HS-27A (cell line): ENCODE data around the gene BRIP1.
"Not testable (repeated sequence)": the region's sequence is repeated elsewhere in the genome, so short reads cannot be mapped to it uniquely, and the experiment has no call there.

ENCODE experiments used
- DNase-seq: peaks from one replicate; pipeline ENCODE4 v3.0.0-alpha.2; 2012; ENCODE audit warnings: low read depth, missing footprints

The BRIP1 gene

DNA sequence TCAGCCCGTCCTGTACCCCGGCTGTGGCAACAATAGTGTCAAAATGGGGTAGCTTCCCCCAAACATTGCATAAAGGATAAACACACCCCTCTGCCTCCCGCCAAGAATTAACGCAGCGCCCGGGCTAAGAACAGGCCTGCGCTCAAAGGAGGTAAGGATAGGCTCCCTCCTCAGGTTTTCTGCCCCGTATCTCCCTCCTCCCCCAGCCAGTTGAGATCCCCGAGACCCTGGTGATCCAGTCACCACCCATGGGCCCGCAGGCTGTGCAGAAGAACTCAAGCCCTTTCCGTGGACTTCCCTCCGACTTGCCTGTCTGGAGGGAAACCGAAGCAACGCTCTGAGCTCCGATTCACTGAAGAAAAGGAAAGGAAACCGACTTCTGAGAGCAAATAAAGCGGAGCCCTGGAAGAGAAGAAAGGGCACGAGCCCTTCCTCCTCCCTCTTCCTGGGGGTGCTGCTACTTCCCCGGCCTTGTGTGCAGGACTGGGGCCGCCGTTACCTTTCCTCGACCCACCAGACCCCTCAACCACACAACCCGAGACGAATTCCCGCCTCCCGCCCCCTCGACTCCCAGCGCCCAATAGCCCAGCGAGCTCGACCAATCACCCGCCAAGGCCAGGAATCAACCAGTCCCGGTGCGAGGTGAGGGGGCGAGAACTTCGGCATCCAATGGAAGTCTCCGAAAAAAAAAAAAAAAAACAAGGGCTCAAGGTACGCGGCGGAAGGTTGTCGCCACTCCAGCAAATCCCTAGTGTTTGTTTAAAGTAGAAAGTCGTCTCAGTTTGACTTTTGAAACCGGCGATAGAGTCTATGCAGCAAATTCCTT is at the start of gene BRIP1:
TSS of gene BRIP1 (minus strand) at position 554 of the 826 bp plus-strand sequence. CDS start 1,989 bp downstream, outside the sequence.
- peak; percentile 69 for DNase-seq

DNA sequence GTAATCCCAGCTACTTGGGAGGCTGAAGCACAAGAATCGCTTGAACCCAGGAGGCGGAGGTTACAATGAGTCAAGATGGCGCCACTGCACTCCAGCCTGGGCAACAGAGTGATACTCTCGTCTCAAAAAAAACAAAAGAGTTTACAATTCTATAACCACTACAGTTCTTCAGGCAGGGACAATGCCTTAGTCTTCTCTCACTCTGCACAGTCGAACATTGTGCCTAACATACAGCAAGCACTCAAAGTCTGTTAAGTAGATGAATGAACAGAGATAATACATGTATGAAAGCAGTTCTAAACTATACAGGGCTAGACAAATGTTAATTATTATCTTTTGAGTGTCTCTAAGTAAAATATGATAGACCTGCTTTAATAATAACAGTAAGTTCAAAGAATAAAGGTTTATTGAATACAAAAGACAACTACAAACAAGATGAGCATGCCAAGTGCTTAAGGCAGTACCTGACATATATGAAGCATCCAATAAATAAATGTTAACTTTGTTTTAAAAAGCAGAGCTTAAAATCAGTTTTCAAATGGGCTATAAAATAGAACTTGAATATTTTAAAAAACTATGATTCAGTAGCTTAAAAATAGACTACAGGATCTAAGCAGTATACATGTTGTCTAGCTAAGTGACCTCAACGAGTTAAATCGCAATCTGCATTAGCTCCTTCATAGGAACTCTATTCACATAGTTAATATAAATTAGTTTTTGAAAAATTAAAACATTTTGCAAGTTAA is 45.1 kb upstream of the BRIP1 start:
- DNase-seq = no peak

DNA sequence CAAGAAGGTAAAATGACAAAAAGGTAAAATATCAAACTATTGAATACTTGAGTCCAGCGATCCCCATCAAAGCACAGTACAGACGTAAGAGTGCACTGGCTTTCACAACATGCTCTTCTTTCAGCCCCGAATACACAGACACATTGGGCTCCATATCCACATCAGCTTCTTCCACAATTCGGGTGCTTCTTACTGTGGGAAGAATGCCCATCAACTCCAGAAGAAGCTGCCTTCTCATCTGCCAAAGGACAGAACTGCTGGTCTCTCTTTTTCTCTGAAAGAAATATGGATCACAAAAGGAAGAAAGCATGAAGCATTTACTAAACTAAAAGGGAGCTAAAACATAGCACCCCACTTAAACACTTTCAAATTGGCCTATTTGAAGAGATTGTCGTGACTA is 44.0 kb upstream of the BRIP1 start:
- DNase-seq = no peak

DNA sequence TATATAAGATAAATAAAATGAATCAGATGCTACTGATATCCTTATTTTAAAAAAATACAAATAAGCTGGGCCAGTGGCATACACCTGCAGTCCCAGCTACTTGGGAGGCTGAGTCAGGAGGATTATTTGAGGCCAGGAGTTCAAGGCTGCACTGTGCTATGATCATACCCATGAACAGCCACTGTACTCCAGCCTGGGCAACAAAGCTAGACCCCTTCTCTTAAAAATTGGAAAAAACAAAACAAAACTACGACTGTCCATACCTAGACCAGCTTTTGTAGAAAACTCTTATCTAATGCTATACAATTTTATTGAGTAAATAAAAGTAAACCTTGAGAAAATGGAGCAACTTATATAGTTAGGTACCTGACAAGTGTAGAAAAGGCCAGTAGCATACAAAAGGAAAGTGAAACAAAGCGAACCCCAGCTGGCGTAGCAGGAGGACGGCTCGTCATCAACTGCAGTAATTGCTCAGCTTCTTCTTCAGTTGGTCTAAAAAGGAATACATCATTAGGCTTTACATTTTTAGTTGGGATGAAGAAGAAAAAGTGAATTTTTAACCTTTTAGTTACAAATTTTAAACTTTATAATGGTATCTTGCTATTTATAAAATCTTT is 40.9 kb upstream of the BRIP1 start:
- DNase-seq = no peak

DNA sequence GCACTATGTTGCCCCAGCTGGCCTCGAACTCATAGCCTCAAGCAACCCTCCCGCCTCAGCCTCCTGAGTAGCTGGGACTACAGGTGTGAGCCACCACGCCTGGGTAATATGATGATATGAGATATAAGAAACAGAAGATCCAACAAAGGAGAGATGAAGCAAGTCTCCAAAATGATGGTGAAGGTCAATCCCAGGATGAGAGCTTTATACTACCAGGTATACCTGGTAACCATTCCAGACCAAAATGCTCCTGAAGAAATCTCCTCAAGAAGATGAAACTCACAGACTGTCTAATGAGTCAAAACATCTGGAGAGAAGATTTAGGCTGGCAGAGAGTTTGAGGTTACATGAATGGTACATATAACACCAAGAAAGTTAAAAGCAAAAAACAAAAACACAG is 39.9 kb upstream of the BRIP1 start:
- DNase-seq = no peak

DNA sequence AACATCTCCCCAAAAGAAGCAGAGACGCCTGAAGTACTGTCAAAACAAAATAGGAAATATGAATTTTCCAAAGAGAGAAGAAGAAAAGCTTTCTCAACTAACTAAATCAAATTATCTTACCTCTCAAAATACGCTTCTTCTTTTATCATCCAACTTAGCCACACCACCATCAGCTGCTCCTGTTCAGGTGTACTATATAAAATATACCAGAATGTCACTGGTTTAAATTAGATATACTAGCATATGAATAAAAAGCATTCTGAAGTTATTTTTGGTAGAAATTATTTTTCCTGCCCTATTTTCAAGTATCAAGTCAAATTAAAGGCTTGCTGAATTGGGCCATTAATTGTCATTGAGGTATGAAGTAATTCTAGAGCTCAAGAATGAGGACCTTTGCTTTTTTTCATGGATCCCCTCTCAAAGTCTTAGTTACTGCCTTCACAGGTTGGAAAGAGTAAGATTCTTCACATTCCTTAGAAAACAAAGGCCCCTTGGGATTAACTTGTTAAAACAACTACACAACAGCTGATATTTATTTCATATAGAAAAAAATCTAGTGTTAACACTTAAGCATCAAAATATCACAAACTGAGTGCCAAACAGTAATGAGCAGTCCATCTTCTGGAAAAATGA is 34.3 kb upstream of the BRIP1 start:
- no peak for DNase-seq

- DNase-seq = no peak
Observed at GRCh38 chr17:61895391-61895790, 32.1 kb upstream of the BRIP1 start.

DNA sequence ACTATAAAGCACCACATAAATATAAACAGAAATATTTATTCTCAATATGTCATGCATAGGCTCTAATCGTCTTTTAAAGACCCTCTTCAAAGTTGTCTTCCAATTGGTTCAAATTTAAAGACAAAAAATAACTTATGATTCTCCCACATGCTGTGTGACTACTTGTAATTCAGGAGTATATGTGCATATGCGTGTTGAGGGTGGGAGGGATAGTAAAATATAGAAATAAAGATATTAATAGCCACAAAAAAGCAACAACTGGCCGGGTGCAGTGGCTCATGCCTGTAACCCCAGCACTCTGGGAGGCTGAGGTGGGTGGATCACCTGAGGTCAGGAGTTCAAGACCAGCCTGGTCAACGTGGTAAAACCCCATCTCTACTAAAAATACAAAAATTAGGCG is 31.0 kb upstream of the BRIP1 start:
- not testable (repeated sequence) for DNase-seq

GRCh38 chr17:61887733-61888132 is 24.4 kb upstream of the BRIP1 start:
- not testable (repeated sequence) for DNase-seq

DNA sequence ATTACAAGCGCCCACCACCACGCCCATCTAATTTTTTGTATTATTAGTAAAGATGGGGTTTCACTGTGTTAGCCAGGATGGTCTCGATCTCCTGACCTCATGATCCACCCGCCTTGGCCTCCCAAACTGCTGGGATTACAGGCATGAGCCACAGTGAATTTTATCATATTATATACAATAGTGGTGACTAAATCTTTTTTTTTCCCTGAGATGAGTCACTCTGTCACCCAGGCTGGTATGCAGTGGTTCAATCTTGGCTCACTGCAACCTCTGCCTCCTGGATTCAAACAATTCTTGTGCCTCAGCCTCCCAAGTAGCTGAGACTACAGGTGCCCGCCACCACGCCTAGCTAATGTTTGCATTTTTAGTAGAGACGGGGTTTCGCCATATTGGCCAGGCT is 22.5 kb upstream of the BRIP1 start:
- not testable (repeated sequence) for DNase-seq

GRCh38 chr17:61884864-61885263 is 21.5 kb upstream of the BRIP1 start:
- no peak for DNase-seq

GRCh38 chr17:61880589-61881102 is 17.3 kb upstream of the BRIP1 start:
- no peak for DNase-seq

- no peak for DNase-seq
Observed at GRCh38 chr17:61878984-61879612, 15.8 kb upstream of the BRIP1 start.

DNA sequence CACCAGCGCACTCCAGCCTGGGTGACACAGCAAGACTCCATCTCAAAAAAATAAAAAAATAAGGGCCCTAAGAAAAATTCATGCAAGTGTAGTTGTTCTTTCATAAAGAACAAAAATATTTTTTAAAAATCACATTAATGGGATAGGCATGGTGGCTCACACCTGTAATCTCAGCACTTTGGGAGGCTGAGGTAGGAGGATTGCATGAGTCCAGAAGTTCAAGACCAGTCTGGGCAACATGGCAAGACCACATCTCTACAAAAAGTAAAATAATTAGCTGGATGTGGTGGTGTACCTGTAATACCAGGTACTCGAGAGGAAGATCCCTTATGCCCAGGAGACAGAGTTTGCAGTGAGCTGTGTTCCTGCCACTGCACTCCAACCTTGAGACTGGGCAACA is 15.2 kb upstream of the BRIP1 start:
- DNase-seq = no peak

DNA sequence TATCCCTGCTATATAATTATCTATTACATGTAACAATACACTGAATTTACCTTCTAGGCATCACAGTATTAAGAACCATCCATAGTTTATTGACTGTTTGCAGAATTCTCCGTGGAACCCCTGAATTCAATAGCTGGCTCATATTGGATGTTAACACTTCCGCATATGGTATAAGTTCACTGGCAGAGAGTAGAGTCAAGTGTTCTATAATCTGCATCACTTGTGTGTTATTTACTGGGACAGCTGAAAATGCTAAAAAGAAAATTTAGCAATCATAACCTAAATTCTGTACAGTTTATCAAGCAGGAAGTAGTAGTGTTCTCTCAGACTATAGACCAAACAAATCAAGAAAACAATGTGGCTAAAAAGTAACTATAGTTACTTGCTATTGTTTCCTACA is 14.5 kb upstream of the BRIP1 start:
- no peak for DNase-seq

DNA sequence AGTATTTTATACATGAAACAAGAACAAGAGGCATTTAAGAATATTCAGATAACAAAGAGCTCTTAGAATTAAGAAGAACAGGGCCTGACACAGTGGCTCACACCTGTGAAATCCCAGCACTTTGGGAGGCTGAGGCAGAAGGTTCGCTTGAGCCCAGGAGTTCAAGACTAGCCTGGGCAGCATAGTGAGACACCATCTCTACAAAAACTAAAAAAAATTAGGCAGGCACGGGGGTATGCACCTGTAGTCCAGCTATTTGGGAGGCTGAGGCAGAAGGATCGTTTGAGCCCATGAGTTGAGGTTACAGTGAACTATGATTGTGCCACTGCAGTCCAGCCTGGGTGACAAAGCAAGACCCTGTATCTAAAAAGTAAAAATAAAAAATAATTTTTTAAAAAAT is 12.5 kb upstream of the BRIP1 start:
- DNase-seq = no peak

DNA sequence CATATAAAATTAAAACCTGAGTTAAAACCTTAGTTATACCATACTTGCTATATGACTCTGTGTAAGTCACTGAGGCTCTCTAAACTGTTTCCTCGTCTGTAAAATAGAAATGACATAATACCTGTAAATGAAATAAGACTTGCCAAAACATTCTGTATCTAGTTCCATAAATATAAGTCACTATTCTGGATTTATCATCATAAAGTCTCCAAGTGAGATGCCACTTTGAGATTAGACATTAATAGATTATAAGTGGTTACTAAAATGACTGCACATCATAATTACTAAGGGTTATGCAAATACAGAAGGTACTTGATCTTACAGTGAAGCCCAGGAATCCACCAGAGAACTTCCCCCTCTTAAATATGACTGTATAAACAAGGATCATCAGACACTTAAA is 12.0 kb upstream of the BRIP1 start:
- DNase-seq = no peak

- no peak for DNase-seq
Observed at GRCh38 chr17:61874075-61874474, 10.7 kb upstream of the BRIP1 start.

- DNase-seq = no peak
Observed at GRCh38 chr17:61872099-61872498, 8.8 kb upstream of the BRIP1 start.

- no peak for DNase-seq
Observed at GRCh38 chr17:61869138-61869537, 5.8 kb upstream of the BRIP1 start.

- no peak for DNase-seq
Observed at GRCh38 chr17:61868074-61868473, 4.7 kb upstream of the BRIP1 start.

- DNase-seq = no peak
Observed at GRCh38 chr17:61867033-61867432, 3.7 kb upstream of the BRIP1 start.
